ENCODE data around the gene FLACC1.

GRCh38 chr2:201403880-201404279 is 46.7 kb upstream of the FLACC1 start:
- TF ChIP-seq CTCF (conservative IDR thresholded peaks at IDR 0.05; ENCODE audit: low read depth, low read length) = no peak
- TF ChIP-seq EZH2phosphoT487 (IDR thresholded peaks at IDR 0.05; ENCODE audit: borderline replicate concordance, low read length) = no peak
- no peak for TF ChIP-seq EZH2 (IDR thresholded peaks at IDR 0.05; ENCODE audit: low read length, unreplicated experiment)
